Motor neuron (in vitro differentiated cells): ENCODE results near the gene RAB43. TPM values are rescaled to one million over a fixed set of nuclear protein-coding genes. Genes with fewer than 3 reads are reported as not detected.
A peak's percentile ranks its signal among the peaks of the same experiment; 100 is the strongest.
"Not testable (repeated sequence)": the region's sequence is repeated elsewhere in the genome, so short reads cannot be mapped to it uniquely, and the experiment has no call there.

Experiments
- ATAC-seq, 8 experiments: fragments of 200-7000 bp; cut with Tn5 transposase; replicated peaks in 6 of 8; 2 replicates each; pipeline ENCODE4 v1.8.0; 2021; ENCODE audit warnings: mild to moderate bottlenecking in 8 of 8, moderate library complexity in 8 of 8
- H3K27ac ChIP-seq, 2 donors: fragments of 250-450 bp; sonication (Bioruptor Pico); 2 replicates each; pipeline ENCODE4 v1.9.0; 2021; ENCODE audit warnings: antibody characterized with exemption in 2 of 2, mild to moderate bottlenecking in 2 of 2, moderate library complexity in 1 of 2
- H3K4me1 ChIP-seq, 2 donors: fragments of 250-450 bp; sonication (Bioruptor Pico); replicated peaks in 1 of 2; 2 replicates each; pipeline ENCODE4 v1.6.1; 2021; ENCODE audit warnings: antibody characterized with exemption in 2 of 2, mild to moderate bottlenecking in 2 of 2, moderate library complexity in 1 of 2
- H3K4me3 ChIP-seq, 5 donors: fragments of 250-450 bp; sonication (Bioruptor Pico); 2 replicates each; pipeline ENCODE4 v1.9.0; 2021; ENCODE audit warnings: antibody characterized with exemption in 5 of 5, mild to moderate bottlenecking in 5 of 5, moderate library complexity in 4 of 5
- WGBS, 10 experiments: fragments of 450-650 bp; shearing (Covaris generic); methylation state at CpG; one replicate each; pipeline ENCODE4 v1.0.0; 2022; 5-methylcytosine and 5-hydroxymethylcytosine counted together
- in situ Hi-C, 9 experiments: fragments of 400-800 bp; cut with MboI; loops; one replicate each; pipeline ENCODE4 v1.15.0; 2021; ENCODE audit warnings: low sequenced_read_pairs in 9 of 9, low pct_unique_long_range_greater_than_20kb in 2 of 9; ENCODE audit not compliant: unreplicated experiment in 9 of 9
- total RNA-seq, 8 experiments: library from RNA; unstranded; fragments of 300-600 nt; gene quantifications; 2 replicates each; pipeline versions ENCODE4 v1.2.3 to v1.2.4, GENCODE V29; 2022

Gene RAB43
- total RNA-seq, 8 experiments from 2014 or later = 1.4 to 17.6 (median 3.3) TPM

GRCh38 chr3:129103296-129103695 is 18.3 kb downstream of the RAB43 start:
- ATAC-seq = no peak
- H3K27ac ChIP-seq = no peak overlapping the region
- WGBS, 10 experiments = 50 to 100% (median 67%) methylated on average over 1 to 3 of the region's 7 CpGs; no CpG with 5 or more reads in 5 of the 10 experiments
- no peak overlapping the region for H3K4me3 ChIP-seq
- in situ Hi-C loops = no loop called here
- H3K4me1 ChIP-seq = no peaks in the 10 kb centered on the region

GRCh38 chr3:129101370-129102138 is 20.1 kb downstream of the RAB43 start:
- ATAC-seq = no peak

GRCh38 chr3:129100274-129100673 is 21.3 kb downstream of the RAB43 start:
- ATAC-seq = no peak
- in situ Hi-C loops = no loop called here
- no peak overlapping the region for H3K27ac ChIP-seq
- H3K4me1 ChIP-seq = no peaks in the 10 kb centered on the region
- WGBS, 10 experiments = 0 to 100% (median 80%) methylated on average over 1 of the region's 1 CpG; no CpG with 5 or more reads in 2 of the 10 experiments
- no peak overlapping the region for H3K4me3 ChIP-seq

More at GRCh38 chr3:129101370-129102138, 20.1 kb downstream of the RAB43 start:
- Histone ChIP-seq H3K4me1 (no peaks in the 10 kb centered on the region), H3K27ac (no peak overlapping the region), H3K4me3 (no peak overlapping the region)
- 65 to 100% (median 90%) methylated on average over 1 to 7 of the region's 12 CpGs for WGBS, 10 experiments
- in situ Hi-C loops = no loop called here

GRCh38 chr3:129095285-129095684 is 26.3 kb downstream of the RAB43 start:
- Histone ChIP-seq H3K27ac (no peak overlapping the region), H3K4me1 (no peaks in the 10 kb centered on the region), H3K4me3 (no peak overlapping the region)
- in situ Hi-C loops = no loop called here
- no peak for ATAC-seq
- no CpG with 5 or more reads among the region's 10 CpGs for WGBS, 10 experiments

- H3K4me3 ChIP-seq, in situ Hi-C loops, H3K4me1 ChIP-seq, H3K27ac ChIP-seq: not testable (repeated sequence)
- peak in 3 of 8 experiments; percentile 4 to 13 (median 9) for ATAC-seq
- WGBS, 10 experiments = no CpG with 5 or more reads among the region's 6 CpGs
These were observed 33.3 kb downstream of the RAB43 start for GRCh38 chr3:129088312-129088711.

- WGBS, 10 experiments = no CpG with 5 or more reads among the region's 9 CpGs
- H3K4me1 ChIP-seq, H3K4me3 ChIP-seq, in situ Hi-C loops, H3K27ac ChIP-seq: not testable (repeated sequence)
- ATAC-seq = peak; percentile 68 to 97 (median 84)
These were observed 33.7 kb downstream of the RAB43 start for GRCh38 chr3:129087904-129088303.

- in situ Hi-C loops = no loop called here
- whole genome bisulfite sequencing, 10 experiments = 86% methylated on average over 3 of the region's 8 CpGs; no CpG with 5 or more reads in 9 of the 10 experiments
- no peak overlapping the region for H3K4me3 ChIP-seq
- no peak overlapping the region for H3K27ac ChIP-seq
- peak in 3 of 8 experiments; percentile 7 to 41 (median 33) for ATAC-seq
- H3K4me1 ChIP-seq = no peaks in the 10 kb centered on the region
These were observed 34.4 kb downstream of the RAB43 start for GRCh38 chr3:129087138-129087702.

- Histone ChIP-seq H3K4me1 (no peaks in the 10 kb centered on the region), H3K27ac (no peak overlapping the region)
- in situ Hi-C loops = no loop called here
These were observed 35.8 kb downstream of the RAB43 start for GRCh38 chr3:129085818-129086217.

GRCh38 chr3:129085165-129085715 is 36.4 kb downstream of the RAB43 start:
- Histone ChIP-seq H3K4me3 (no peak overlapping the region), H3K4me1 (no peaks in the 10 kb centered on the region), H3K27ac (no peak overlapping the region)
- whole genome bisulfite sequencing, 10 experiments = 72 to 100% (median 83%) methylated on average over 1 to 6 of the region's 12 CpGs; no CpG with 5 or more reads in 5 of the 10 experiments
- in situ Hi-C loops = no loop called here
- ATAC-seq = no peak

More at GRCh38 chr3:129085818-129086217, 35.8 kb downstream of the RAB43 start:
- no peak overlapping the region for H3K4me3 ChIP-seq
- no peak for ATAC-seq
- WGBS, 10 experiments = 91% methylated on average over 4 of the region's 4 CpGs; no CpG with 5 or more reads in 9 of the 10 experiments

- WGBS, 10 experiments = 29 to 100% (median 85%) methylated on average over 1 to 4 of the region's 6 CpGs; no CpG with 5 or more reads in 6 of the 10 experiments
- in situ Hi-C loops = no loop called here
- no peaks in the 10 kb centered on the region for H3K4me1 ChIP-seq
- peak in 1 of 8 experiments; percentile 6 for ATAC-seq
- no peak overlapping the region for H3K27ac ChIP-seq
- H3K4me3 ChIP-seq = no peak overlapping the region
These were observed 37.1 kb downstream of the RAB43 start for GRCh38 chr3:129084501-129084900.

- WGBS, 10 experiments = 22 to 100% (median 85%) methylated on average over 1 to 9 of the region's 9 CpGs; no CpG with 5 or more reads in 2 of the 10 experiments
- in situ Hi-C loops = no loop called here
- no peak for ATAC-seq
These were observed 39.6 kb downstream of the RAB43 start for GRCh38 chr3:129082026-129082425.

GRCh38 chr3:129081503-129081902 is 40.1 kb downstream of the RAB43 start:
- in situ Hi-C loops = no loop called here
- H3K27ac ChIP-seq = no peak overlapping the region
- H3K4me3 ChIP-seq = no peak overlapping the region
- 85 to 100% (median 93%) methylated on average over 1 to 7 of the region's 8 CpGs; no CpG with 5 or more reads in 4 of the 10 experiments for WGBS, 10 experiments
- H3K4me1 ChIP-seq = no peaks in the 10 kb centered on the region
- no peak for ATAC-seq

More at GRCh38 chr3:129082026-129082425, 39.6 kb downstream of the RAB43 start:
- Histone ChIP-seq H3K4me1 (no peaks in the 10 kb centered on the region), H3K4me3 (no peak overlapping the region), H3K27ac (no peak overlapping the region)

- whole genome bisulfite sequencing, 10 experiments = 0 to 100% (median 79%) methylated on average over 1 to 3 of the region's 8 CpGs; no CpG with 5 or more reads in 2 of the 10 experiments
- H3K27ac ChIP-seq = no peak overlapping the region
- ATAC-seq = no peak
- in situ Hi-C loops = no loop called here
- H3K4me3 ChIP-seq = no peak overlapping the region
- H3K4me1 ChIP-seq = no peaks in the 10 kb centered on the region
These were observed 43.1 kb downstream of the RAB43 start for GRCh38 chr3:129078510-129078909.
